Measurements from ENCODE around the gene SUN2.

The SUN2 gene

DNA sequence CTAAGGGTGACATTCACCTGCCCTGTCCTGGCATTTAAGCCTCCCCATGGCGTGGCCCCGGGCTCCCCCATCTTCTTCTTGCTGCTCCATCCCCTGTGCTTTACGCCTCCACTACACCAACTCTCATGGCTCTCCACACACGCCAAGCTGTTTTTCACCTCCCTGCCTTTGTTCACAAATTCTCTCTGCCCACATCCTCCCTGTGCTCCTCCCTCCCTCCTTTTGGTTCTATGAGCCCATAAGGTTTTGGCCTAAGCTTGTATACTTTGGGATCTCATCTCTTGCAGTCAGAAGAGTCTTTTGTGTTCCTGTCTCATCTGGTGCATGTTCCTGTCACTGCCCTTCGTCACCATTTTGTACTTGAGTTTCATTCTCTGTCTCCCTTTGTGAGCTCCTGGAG is 42.7 kb upstream of the SUN2 start:
- no peaks in the 10 kb centered on the region for H3K79me2 ChIP-seq (ENCODE audit: insufficient read depth, low read depth)
- H2AFZ ChIP-seq (ENCODE audit: low read depth) = no peak overlapping the region
- H3K4me2 ChIP-seq = no peak overlapping the region
- H3K27ac ChIP-seq = no peak overlapping the region
- no peaks in the 10 kb centered on the region for H3K36me3 ChIP-seq (ENCODE audit: insufficient read depth)
- H3K4me1 ChIP-seq (ENCODE audit: low read depth, poor library complexity, severe bottlenecking) = peaks cover 6% of the 10 kb centered on the region
- H4K20me1 ChIP-seq (ENCODE audit: insufficient read depth) = no peaks in the 10 kb centered on the region
- no peak overlapping the region for H3K4me3 ChIP-seq (IDR thresholded peaks at IDR 0.05; ENCODE audit: insufficient read depth, low read depth, low read length)
- TF ChIP-seq, protein P1, sequence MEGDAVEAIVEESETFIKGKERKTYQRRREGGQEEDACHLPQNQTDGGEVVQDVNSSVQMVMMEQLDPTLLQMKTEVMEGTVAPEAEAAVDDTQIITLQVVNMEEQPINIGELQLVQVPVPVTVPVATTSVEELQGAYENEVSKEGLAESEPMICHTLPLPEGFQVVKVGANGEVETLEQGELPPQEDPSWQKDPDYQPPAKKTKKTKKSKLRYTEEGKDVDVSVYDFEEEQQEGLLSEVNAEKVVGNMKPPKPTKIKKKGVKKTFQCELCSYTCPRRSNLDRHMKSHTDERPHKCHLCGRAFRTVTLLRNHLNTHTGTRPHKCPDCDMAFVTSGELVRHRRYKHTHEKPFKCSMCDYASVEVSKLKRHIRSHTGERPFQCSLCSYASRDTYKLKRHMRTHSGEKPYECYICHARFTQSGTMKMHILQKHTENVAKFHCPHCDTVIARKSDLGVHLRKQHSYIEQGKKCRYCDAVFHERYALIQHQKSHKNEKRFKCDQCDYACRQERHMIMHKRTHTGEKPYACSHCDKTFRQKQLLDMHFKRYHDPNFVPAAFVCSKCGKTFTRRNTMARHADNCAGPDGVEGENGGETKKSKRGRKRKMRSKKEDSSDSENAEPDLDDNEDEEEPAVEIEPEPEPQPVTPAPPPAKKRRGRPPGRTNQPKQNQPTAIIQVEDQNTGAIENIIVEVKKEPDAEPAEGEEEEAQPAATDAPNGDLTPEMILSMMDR (conservative IDR thresholded peaks at IDR 0.05; ENCODE audit: low read depth, low read length) = no peak
- H3K9ac ChIP-seq = no peak overlapping the region
- peaks cover 74% of the 10 kb centered on the region for H3K27me3 ChIP-seq (ENCODE audit: insufficient read depth, low read depth)

DNA sequence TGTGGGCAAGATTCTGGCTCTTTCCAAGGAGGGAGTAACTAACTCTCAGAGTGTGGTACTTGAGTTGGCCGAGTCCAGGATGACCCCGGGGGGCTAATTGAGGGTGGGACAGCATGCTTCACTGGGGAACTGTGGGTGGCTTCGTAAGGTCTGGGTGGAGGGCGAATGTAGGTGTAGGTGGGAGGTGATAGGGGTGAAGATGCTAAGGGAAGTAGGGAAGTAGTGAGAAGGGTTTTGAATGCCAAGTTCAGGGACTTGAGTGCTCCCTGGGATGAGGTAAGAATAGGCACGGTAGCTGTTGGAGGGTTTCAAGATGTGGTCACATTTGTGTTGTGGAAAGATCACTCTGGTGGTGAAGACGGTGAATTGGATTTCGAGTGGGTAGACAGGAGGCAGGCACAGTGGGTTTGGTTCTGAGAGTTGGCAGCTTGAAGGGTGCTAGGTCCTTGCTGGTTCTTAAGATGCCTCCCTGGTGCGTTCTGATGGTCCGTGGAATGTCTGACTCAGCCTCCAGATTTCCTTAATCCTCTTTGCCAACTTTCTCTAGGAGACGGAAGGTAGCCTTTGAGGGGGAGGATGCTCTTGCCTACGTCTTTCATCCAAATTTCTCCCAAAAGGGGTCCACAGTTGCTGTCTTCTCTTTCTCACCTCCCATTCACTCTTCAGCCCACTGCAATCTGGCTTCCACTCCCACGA is 40.6 kb upstream of the SUN2 start:
- peaks cover 6% of the 10 kb centered on the region for H3K4me1 ChIP-seq (ENCODE audit: low read depth, poor library complexity, severe bottlenecking)
- no peak overlapping the region for H3K4me2 ChIP-seq
- no peaks in the 10 kb centered on the region for H4K20me1 ChIP-seq (ENCODE audit: insufficient read depth)
- no peak overlapping the region for H2AFZ ChIP-seq (ENCODE audit: low read depth)
- H3K4me3 ChIP-seq (IDR thresholded peaks at IDR 0.05; ENCODE audit: insufficient read depth, low read depth, low read length) = no peak overlapping the region
- peaks cover 59% of the 10 kb centered on the region for H3K27me3 ChIP-seq (ENCODE audit: insufficient read depth, low read depth)
- H3K36me3 ChIP-seq (ENCODE audit: insufficient read depth) = no peaks in the 10 kb centered on the region
- TF ChIP-seq, protein P1 (conservative IDR thresholded peaks at IDR 0.05; ENCODE audit: low read depth, low read length) = no peak
- H3K9ac ChIP-seq = no peak overlapping the region
- H3K27ac ChIP-seq = no peak overlapping the region
- no peaks in the 10 kb centered on the region for H3K79me2 ChIP-seq (ENCODE audit: insufficient read depth, low read depth)

DNA sequence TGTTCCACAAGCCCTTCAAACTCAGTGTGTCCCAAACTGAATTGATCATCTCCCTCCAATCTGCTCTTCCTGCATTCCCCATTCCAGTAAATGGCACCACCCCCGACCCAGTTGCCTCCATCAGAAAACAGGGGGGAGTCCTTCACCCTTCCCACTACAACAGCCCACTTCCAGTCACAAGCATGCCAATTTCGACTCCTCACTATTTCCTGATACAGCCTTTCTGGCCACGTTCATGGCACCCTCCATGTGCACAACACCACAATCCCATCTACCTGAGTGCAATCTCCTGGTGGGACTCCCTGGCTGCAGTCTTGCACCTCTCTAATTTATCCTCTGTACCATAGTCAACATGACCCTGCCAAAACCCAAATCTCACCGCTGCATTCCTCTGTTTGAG is 39.8 kb upstream of the SUN2 start:
- Histone ChIP-seq H3K4me2 (no peak overlapping the region), H3K9ac (no peak overlapping the region), H3K27ac (no peak overlapping the region), H3K27me3 (ENCODE audit: insufficient read depth, low read depth) (peaks cover 50% of the 10 kb centered on the region), H3K4me3 (IDR thresholded peaks at IDR 0.05; ENCODE audit: insufficient read depth, low read depth, low read length) (no peak overlapping the region), H2AFZ (ENCODE audit: low read depth) (no peak overlapping the region), H3K4me1 (ENCODE audit: low read depth, poor library complexity, severe bottlenecking) (peaks cover 6% of the 10 kb centered on the region), H4K20me1 (ENCODE audit: insufficient read depth) (no peaks in the 10 kb centered on the region), H3K79me2 (ENCODE audit: insufficient read depth, low read depth) (no peaks in the 10 kb centered on the region), H3K36me3 (ENCODE audit: insufficient read depth) (no peaks in the 10 kb centered on the region)
- TF ChIP-seq, protein P1 (conservative IDR thresholded peaks at IDR 0.05; ENCODE audit: low read depth, low read length) = no peak

DNA sequence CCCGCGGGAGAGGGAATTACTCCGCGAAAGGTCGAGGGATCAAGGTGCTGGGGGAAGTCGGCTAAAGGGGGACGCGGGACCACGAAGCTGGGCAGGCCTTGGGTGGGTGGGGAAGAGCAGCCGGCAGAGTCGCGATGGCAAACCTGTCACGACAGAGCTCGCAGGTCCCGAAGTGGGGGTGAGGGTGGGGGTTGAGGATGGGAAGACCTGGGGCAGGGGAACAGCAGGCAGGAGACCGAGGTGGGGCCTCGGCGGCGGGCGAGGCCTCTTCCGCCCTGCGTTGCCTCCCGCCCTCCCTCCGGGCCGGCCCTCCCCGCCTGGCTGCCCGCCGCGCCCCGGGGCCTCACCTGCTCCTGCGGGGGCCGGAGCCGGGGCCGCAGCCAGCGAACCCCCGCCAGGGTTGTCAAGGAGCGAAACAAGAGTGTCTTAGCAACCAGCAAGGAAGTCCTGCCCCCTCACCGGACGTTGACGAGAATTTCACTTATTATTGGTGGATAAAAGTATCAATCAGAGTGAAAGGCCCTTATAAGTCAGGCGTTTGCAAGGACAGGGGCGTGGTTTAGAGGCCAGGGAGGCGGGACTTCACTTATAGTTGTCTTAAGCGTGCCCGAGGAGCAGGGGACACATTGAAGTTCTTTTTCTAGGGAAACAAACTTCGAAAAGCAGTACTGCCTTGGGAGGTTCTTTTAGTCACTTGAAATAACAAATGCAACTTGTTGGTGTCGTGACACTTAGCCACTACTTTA is 38.1 kb upstream of the SUN2 start, which contains the start of gene DNAL4:
Gene DNAL4 (minus strand): TSS at position 423 of the 746 bp plus-strand sequence. CDS start 11,412 bp downstream, outside the sequence.
- H3K9ac ChIP-seq = peak within 1 kb of the TSS; percentile 58
- H4K20me1 ChIP-seq (ENCODE audit: insufficient read depth) = no peaks in the 10 kb centered on the region
- peak within 1 kb of the TSS; percentile 81 for H2AFZ ChIP-seq (ENCODE audit: low read depth)
- H3K27ac ChIP-seq = peak within 1 kb of the TSS; percentile 38
- H3K4me2 ChIP-seq = peak within 1 kb of the TSS; percentile 77
- no peak within 1 kb of the TSS for H3K4me3 ChIP-seq (IDR thresholded peaks at IDR 0.05; ENCODE audit: insufficient read depth, low read depth, low read length)
- TF ChIP-seq, protein P1 (conservative IDR thresholded peaks at IDR 0.05; ENCODE audit: low read depth, low read length) = no peak
- no peaks in the 10 kb centered on the region for H3K79me2 ChIP-seq (ENCODE audit: insufficient read depth, low read depth)
- peaks cover 34% of the 10 kb centered on the region for H3K27me3 ChIP-seq (ENCODE audit: insufficient read depth, low read depth)
- H3K36me3 ChIP-seq (ENCODE audit: insufficient read depth) = no peaks in the 10 kb centered on the region
- peaks cover 6% of the 10 kb centered on the region for H3K4me1 ChIP-seq (ENCODE audit: low read depth, poor library complexity, severe bottlenecking)
